ENCODE measurements around the gene FER1L5.

Gene FER1L5

DNA sequence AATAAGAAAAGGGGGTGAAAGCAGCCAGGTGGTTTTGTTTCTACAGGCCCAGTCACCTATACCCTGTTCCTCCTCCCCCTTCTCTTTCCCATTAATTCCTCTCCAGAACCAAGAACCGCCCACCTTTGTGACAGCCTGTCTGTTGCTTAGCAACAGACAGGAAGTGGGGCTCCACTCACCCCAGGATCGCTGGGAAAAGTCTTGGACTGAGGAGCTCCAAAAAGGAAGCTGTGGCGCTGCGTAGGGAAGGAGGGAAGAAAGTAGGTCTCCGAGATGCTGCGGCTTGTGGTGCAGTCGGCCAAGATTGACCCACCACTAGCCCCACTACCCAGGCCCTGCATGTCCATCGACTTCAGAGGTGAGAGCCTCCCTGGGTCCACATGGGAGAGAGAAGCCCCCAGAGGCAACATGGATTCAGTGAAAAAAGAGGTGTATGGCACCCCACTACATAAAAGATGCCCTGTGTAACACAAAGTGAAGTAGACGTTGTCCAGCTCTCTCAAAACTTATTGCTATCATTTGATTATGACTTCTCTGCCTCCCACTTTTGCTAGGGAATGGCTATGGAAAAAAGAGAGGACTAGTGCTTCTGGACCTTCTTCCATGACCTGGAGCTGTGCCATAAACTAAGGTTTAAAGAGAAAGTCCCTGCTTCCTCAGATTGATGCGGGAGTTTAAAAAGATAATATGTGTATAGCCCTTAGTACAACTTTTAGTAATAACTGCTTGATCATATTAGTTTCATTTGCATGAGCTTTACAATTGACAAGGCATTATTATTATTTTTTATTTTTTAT lies at the start of gene FER1L5:
Gene FER1L5, plus strand, starts transcription at position 201 of the 797 bp plus-strand sequence. Its CDS starts 73 bp downstream, at position 274.
- DNase-seq = peak; percentile 84

GRCh38 chr2:96594282-96594681 lies 48.3 kb upstream of the FER1L5 start:
- no peak for DNase-seq

DNA sequence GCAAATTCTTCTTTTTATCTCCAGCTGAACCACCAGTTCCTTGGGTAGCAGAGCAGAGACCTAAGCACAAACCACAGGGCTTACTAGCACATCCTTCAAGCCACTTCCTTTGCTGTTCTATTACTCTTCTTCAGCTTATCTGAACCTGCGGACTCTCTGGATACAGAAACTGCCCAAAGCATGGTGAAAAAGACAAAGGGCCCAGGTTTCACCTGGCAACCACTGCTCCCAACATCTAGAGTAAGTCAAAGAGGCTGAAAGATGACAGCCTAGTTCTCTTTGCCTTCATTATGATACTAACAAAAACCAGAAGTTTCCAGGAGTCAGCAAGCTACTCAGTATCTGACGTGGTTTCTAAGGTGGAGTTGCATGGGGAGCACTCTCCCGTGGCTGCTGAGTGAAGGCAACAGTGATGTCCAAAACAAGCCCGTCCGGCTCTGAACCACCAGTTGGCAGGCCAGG lies 47.8 kb upstream of the FER1L5 start:
- no peak for DNase-seq

GRCh38 chr2:96596596-96596995 lies 46.0 kb upstream of the FER1L5 start:
- DNase-seq = no peak

DNA sequence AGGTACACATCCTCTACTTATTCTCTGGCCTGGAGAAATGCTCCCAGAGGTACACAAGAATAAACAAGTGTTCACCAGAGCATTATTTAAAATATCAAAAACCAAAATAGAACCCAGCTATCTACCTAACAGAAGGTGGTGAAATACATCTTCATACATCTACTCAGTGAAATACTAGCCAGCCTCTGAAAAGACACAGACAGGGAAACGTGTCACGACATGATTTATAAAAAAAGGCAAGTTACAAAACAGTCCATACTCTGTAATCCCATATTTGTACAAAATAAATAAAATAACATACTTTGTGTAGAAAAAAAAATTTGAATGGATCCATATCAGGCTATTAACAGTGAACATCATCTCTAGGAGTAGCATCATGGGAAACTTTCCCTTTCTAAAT lies 42.6 kb upstream of the FER1L5 start:
- no peak for DNase-seq

DNA sequence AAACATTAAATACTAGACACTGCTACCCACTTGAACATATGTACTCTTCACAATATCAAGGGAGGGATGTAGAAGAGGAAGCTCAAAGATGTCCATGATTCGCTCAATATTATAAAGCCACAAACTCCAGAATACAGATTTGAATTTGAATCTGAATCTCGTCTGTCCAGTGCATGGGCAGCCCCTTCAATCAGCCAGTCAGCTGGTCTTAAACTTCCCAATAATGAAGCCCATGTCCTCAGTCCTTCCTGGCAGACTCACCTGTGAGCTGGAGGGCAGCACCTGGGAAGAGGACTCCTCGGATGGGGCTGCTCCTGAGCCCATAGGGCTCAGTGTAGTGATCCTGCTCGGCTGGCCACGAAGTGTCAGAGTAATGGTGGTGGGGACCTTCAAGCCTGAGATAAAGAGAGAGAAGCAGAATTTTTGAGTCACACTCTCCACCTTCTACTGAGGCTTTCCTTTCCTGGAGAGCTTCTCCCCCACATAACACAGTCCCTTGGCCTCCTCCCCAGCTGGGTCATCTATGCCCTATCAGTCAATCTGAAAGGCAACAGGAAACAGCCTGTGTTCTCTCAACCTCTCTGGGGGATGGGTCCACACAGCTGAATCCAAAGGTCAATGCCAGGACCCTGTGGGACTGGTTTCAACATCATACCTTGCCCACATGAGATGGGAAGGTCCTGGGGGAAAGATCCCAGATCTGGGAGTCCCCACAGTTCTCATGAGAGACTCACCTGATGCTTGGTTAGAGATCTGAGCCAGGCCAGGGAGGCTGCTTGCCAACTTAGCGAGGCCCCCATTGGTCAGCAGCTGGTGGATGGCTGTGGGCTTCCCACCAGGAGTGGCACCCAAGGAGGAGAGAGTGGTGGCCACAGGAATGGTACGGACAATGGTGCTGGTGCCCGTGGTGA lies 40.9 kb upstream of the FER1L5 start:
- no peak for DNase-seq

GRCh38 chr2:96602330-96602823 lies 40.2 kb upstream of the FER1L5 start:
- no peak for DNase-seq

DNA sequence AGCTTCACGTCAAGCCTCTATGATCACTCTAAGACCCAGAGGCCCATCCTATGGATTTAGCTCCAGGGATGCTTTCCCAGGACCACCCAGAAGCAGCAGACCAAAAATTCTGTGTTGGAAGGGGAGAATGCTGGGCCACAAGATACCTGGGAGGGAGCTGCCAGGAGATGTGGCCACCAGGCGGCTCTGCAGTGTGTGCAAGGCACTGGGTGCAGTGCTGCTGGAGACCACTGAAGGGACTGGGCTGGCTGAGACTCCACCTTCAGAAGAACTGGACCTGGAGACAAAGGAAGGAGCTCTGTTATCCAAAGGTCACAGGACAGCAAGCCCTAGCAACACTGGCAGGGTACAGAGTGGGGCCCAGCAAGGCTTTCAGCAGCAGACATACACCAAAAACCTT lies 38.5 kb upstream of the FER1L5 start:
- no peak for DNase-seq

- DNase-seq = no peak
Observed at GRCh38 chr2:96608469-96609455, 33.8 kb upstream of the FER1L5 start.

GRCh38 chr2:96616128-96616527 lies 26.4 kb upstream of the FER1L5 start:
- DNase-seq = no peak

DNA sequence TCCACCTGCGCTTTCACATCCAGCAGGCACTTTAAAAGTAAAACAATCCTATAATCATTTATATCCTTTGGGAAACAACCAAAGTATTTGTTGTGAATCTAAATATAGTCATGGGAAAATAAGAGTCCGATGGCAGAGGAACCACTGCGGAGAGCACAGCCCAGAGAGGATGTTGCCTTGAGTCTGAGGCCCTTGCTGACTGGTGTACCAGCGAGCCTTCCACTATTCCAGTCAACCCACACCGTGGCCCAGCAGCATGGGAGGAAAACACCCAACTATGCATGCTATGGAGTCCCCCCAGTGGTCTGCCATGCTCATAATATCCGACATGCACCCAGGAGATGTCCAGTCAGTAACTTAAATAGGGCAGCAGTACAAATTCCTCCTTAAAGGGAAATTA lies 26.0 kb upstream of the FER1L5 start:
- DNase-seq = no peak

- no peak for DNase-seq
Observed at GRCh38 chr2:96617012-96617411, 25.6 kb upstream of the FER1L5 start.

DNA sequence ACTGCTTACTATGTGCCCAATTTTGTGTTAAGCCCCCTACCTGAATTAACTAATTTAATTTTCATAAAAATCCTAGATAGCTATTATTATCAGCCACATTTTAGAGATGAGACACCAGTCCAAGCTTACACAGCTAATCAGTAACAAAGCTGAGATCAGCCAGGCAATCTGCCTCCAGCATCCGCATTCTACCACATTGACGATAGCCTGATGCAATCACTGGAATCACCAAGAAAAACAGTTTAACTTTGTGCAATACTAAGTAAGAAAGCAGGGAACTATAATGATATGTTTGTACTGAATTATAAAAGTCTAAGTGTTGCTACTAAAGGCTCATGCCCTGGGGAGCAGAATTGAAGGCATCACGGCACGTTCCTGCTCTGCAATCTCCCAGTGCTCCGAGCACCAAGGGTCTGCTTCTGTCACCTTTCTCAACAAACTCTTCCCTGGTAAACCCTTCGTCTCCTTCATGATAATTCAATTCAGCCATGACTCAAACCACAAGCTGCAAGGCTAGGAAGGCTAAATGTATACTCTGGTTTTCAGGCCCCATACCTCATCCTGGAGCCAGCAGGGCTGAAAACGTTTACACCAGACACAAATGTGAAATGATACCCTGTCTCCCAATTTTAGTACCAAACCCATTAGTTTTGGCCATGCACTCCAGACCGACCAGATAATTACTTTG lies 23.8 kb upstream of the FER1L5 start:
- DNase-seq = peak; percentile 30

DNA sequence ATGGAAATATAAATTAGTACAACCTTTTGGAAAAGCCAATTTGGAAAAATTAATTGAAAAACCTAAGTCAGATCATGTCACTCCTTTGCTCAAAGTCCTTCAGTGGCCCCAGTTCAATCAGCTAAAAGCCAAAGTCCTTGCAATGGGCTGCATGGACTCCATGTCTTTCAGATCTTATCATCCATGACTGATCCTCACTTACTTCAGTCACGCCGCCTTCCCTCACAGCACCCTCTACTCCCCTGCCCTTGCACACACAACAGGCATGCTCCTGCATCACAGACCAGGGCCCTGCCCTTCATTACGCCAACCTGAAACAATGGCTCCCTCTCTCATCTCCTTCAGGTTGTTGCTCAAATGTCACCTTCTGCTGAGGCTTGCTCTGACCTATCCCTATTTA lies 20.0 kb upstream of the FER1L5 start:
- DNase-seq = no peak

GRCh38 chr2:96623116-96623515 lies 19.4 kb upstream of the FER1L5 start:
- no peak for DNase-seq

DNA sequence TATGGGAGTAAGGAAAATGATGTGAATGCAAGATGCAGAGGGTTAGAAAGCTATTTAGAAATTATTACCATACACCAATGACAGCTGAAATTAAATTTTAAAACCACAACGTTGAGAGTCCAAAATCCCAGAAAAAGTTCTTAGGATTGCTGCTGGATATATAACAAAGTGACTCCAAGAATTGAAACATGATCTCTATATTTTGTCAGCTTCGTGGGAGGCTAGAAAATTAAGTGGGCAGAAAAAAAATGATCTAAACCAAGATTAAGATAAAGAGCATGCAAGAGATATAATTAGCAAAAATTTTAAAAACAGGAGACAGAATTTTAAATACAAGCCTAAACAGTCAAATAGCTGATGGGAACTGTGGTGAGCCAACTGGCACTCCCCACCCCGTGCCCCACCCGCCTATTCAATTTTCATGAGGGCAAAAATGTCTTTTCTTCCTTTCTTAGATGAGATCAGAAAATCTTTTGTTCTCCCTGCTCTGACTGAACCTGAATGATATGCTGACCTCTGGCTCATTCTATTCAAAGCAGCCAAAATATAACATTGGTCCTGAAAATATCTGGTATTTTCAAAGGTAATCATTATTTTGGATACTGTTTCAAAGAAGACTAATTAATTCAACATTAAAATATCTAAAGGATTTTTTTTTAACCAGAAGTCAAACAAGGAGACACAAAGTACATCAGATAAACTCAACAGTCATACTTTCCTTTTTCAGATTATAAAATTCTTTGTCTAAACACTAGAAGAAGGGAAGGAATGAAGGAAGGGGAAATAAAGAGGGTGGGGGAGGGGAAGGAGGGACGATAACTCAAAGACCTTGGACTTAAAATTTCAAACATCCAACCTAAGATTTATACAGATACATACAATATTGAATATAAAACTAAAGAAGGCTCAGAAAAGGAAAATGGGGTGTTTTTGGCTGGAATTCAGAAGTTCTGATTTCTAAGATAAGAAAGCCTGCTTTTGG lies 16.7 kb upstream of the FER1L5 start:
- no peak for DNase-seq

DNA sequence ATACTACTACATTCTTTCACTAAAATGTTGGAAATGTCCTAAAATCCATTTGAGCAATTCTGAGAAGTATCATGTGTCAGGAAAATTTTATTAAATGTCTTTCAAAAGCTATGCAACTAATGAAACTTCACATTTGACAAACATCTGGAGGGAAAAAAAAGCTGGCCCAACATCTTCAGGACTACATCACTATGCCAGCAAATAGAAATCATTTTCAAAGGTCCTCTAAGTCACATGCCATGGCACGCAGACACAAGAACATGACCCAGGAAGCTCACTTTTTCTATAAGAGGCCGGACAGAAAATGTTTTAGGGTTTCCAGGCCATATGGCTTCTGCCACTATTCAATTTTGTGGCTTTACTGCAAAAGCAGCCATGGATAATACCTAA lies 16.0 kb upstream of the FER1L5 start:
- DNase-seq = no peak

- peak; percentile 42 for DNase-seq
Observed at GRCh38 chr2:96631804-96632435, 10.6 kb upstream of the FER1L5 start.

DNA sequence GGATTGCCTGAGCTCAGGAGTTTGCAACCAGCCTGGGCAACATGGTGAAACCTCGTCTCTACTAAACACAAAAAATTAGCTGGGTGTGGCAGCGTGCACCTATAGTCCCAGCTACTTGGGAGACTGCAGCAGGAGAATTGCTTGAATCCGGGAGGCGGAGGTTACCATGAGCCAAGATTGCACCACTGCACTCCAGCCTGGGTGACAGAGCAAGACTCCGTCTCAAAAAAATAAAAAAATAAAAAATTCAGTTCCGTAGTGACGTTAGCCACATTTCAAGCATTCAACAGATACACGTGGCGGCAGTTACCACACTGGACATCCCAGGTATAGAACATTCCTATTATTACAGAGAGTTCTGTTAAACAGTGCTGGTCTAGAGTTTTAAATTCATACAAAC lies 8.9 kb upstream of the FER1L5 start:
- no peak for DNase-seq

- no peak for DNase-seq
Observed at GRCh38 chr2:96636551-96637171, 5.9 kb upstream of the FER1L5 start.

All from fibroblast of skin of right quadriceps (primary cell).